Gastrocnemius medialis (tissue), 4 donors: Measurements from ENCODE around the gene SGCE.

Experiments used
- POLR2A ChIP-seq, 2 donors: fragments of 450-650 bp; IDR thresholded peaks; one replicate each; pipeline ENCODE4 v1.6.1; 2017; ENCODE audit warnings: antibody characterized with exemption in 2 of 2, mild to moderate bottlenecking in 2 of 2, moderate library complexity in 2 of 2
- TF ChIP-seq, protein P1 (sequence below), 5 experiments: fragments of 450-650 bp in 3 of 5; fragments of 200-600 bp in 2 of 5; sonication (generic) in 2 of 5; IDR thresholded peaks in 4 of 5; conservative IDR thresholded peaks in 1 of 5; 1 replicate in 4 of 5; 2 replicates in 1 of 5; pipeline ENCODE4 v1.5.1; 2016 to 2019; ENCODE audit warnings: antibody characterized with exemption in 5 of 5, mild to moderate bottlenecking in 3 of 5, moderate library complexity in 3 of 5

DNA sequence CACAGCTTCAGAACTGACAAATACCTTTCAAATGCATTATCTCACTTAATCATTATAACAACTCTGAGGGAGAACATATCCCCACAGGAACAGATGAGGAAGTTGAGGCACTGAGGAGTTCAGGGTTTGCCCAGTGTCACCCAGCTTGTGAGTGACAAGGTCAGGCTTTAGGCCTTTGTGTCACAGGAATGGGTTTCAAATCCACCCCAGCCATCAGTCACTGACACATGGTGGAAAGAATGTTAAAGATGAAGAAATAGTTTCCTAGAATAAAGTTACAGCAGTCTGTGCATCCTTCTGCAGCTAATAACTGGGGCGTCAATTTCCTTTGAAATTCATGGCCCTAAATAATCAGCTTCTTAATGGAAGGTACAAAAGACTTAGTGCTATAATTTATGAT is 37.8 kb downstream of the SGCE start:
- TF ChIP-seq, protein P1, sequence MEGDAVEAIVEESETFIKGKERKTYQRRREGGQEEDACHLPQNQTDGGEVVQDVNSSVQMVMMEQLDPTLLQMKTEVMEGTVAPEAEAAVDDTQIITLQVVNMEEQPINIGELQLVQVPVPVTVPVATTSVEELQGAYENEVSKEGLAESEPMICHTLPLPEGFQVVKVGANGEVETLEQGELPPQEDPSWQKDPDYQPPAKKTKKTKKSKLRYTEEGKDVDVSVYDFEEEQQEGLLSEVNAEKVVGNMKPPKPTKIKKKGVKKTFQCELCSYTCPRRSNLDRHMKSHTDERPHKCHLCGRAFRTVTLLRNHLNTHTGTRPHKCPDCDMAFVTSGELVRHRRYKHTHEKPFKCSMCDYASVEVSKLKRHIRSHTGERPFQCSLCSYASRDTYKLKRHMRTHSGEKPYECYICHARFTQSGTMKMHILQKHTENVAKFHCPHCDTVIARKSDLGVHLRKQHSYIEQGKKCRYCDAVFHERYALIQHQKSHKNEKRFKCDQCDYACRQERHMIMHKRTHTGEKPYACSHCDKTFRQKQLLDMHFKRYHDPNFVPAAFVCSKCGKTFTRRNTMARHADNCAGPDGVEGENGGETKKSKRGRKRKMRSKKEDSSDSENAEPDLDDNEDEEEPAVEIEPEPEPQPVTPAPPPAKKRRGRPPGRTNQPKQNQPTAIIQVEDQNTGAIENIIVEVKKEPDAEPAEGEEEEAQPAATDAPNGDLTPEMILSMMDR (IDR thresholded peaks at IDR 0.05 in 4 of 5, conservative IDR thresholded peaks at IDR 0.05 in 1 of 5) = no peak
- no peak for TF ChIP-seq POLR2A (IDR thresholded peaks at IDR 0.05)
